IPS-11a (cell line): Measurements from ENCODE around the gene TUBD1.
"Not testable (repeated sequence)": the region's sequence is repeated elsewhere in the genome, so short reads cannot be mapped to it uniquely, and the experiment has no call there.

ENCODE experiments used
- H3K4me3 ChIP-seq: one replicate; pipeline ENCODE4 v1.5.1; 2013; ENCODE audit warnings: low read depth, low read length, control low read depth

The TUBD1 gene

GRCh38 chr17:59892924-59893675, at the start of gene TUBD1, which contains the start of gene RPS6KB1:
TSS of gene TUBD1 (minus strand) at chr17:59892943. CDS start at chr17:59891002, 1,941 bp downstream.
TSS of gene RPS6KB1 (plus strand) at chr17:59893121. CDS start at chr17:59893185, 64 bp downstream.
- peak within 1 kb of the TSS; percentile 71 for H3K4me3 ChIP-seq

- H3K4me3 ChIP-seq, result no peak overlapping the region
Observed at GRCh38 chr17:59941131-59941530, 48.4 kb upstream of the TUBD1 start.

- H3K4me3 ChIP-seq, result not testable (repeated sequence)
Observed at GRCh38 chr17:59940697-59941096, 48.0 kb upstream of the TUBD1 start.

- not testable (repeated sequence) for H3K4me3 ChIP-seq
Observed at GRCh38 chr17:59933317-59933716, 40.6 kb upstream of the TUBD1 start.

- H3K4me3 ChIP-seq, result not testable (repeated sequence)
Observed at GRCh38 chr17:59930768-59931167, 38.0 kb upstream of the TUBD1 start.

- not testable (repeated sequence) for H3K4me3 ChIP-seq
Observed at GRCh38 chr17:59930121-59930520, 37.4 kb upstream of the TUBD1 start.

- not testable (repeated sequence) for H3K4me3 ChIP-seq
Observed at GRCh38 chr17:59920637-59921036, 27.9 kb upstream of the TUBD1 start.

- no peak overlapping the region for H3K4me3 ChIP-seq
Observed at GRCh38 chr17:59916446-59916845, 23.7 kb upstream of the TUBD1 start.

GRCh38 chr17:59914274-59914854, 21.6 kb upstream of the TUBD1 start:
- H3K4me3 ChIP-seq, result no peak overlapping the region

GRCh38 chr17:59907467-59907866, 14.7 kb upstream of the TUBD1 start:
- no peak overlapping the region for H3K4me3 ChIP-seq

- no peak overlapping the region for H3K4me3 ChIP-seq
Observed at GRCh38 chr17:59903455-59903854, 10.7 kb upstream of the TUBD1 start.

GRCh38 chr17:59901604-59902003, 8.9 kb upstream of the TUBD1 start:
- H3K4me3 ChIP-seq, result no peak overlapping the region

- H3K4me3 ChIP-seq, result no peak overlapping the region
Observed at GRCh38 chr17:59899099-59899498, 6.4 kb upstream of the TUBD1 start.

- H3K4me3 ChIP-seq, result no peak overlapping the region
Observed at GRCh38 chr17:59897090-59897489, 4.3 kb upstream of the TUBD1 start.

GRCh38 chr17:59893676-59894100, 945 bp upstream of the TUBD1 start:
- peak overlapping the region; percentile 71 for H3K4me3 ChIP-seq

- H3K4me3 ChIP-seq, result peak overlapping the region; percentile 71
Observed at GRCh38 chr17:59892251-59892923, 356 bp downstream of the TUBD1 start.

- H3K4me3 ChIP-seq, result no peak overlapping the region
Observed at GRCh38 chr17:59890720-59891119, 2.0 kb downstream of the TUBD1 start.

- no peak overlapping the region for H3K4me3 ChIP-seq
Observed at GRCh38 chr17:59888145-59888750, 4.5 kb downstream of the TUBD1 start.

- H3K4me3 ChIP-seq, result no peak overlapping the region
Observed at GRCh38 chr17:59884861-59885260, 7.9 kb downstream of the TUBD1 start.

GRCh38 chr17:59878624-59879023, 14.1 kb downstream of the TUBD1 start:
- no peak overlapping the region for H3K4me3 ChIP-seq

GRCh38 chr17:59877965-59878364, 14.8 kb downstream of the TUBD1 start:
- no peak overlapping the region for H3K4me3 ChIP-seq
